K562 (cell line): ENCODE data around the gene KRTAP9-4. TPM values are rescaled to one million over a fixed set of nuclear protein-coding genes. Genes with fewer than 3 reads are reported as not detected.

ENCODE experiments used
- ATAC-seq: fragments of 200-7000 bp; cut with Tn5 transposase; 3 replicates; pipeline ENCODE4 v1.9.1; 2020; ENCODE audit warnings: moderate library complexity
- BruUV-seq: library from RNA; stranded (reverse); fragments of 400-500 nt; replicated peaks from 2 replicates; lab custom pipeline; 2021; lab: Mats Ljungman, UMichigan
- CTCF ChIA-PET: fragments of 300-600 bp; formaldehyde crosslinking; extraction: SDS; loops from one replicate; lab custom pipeline; 2021; ENCODE audit warnings: low intra/inter-chr PET ratio; lab: Yijun Ruan, JAX
- POLR2A ChIA-PET: fragments of 300-600, 350-650 bp; sonication (Branson Sonifier 250); formaldehyde crosslinking; extraction: SDS; loops from one replicate; lab custom pipeline; 2021; ENCODE audit warnings: antibody characterized with exemption, inconsistent platforms; lab: Yijun Ruan, JAX
- DNase-seq, 4 experiments: peaks; one replicate each; pipeline versions ENCODE4 v3.0.0 to v3.0.0-alpha.2; 2011 to 2018; ENCODE audit warnings: low spot score in 3 of 4, mixed read lengths in 3 of 4; ENCODE audit errors: extremely low read depth in 1 of 4
- FAIRE-seq: peaks from 2 replicates; lab custom pipeline; 2011; peaks lifted over from hg19 to GRCh38; lab: Jason Lieb, UNC
- H2AFZ ChIP-seq: 2 replicates; pipeline ENCODE4 v1.6.0; 2011; ENCODE audit warnings: low read depth, low read length, control low read depth, inconsistent platforms
- H3K27ac ChIP-seq: fragments of 200-600 bp; 3 replicates; pipeline ENCODE4 v1.8.0; 2011; ENCODE audit warnings: low read depth, mild to moderate bottlenecking, control low read depth, inconsistent platforms, low read length, moderate library complexity, mixed read lengths; ENCODE audit errors: extremely low read depth
- H3K27me3 ChIP-seq, 2 experiments: fragments of 300-600 bp in 1 of 2; 2 replicates in 1 of 2; 3 replicates in 1 of 2; pipeline versions ENCODE4 v1.6.0 to v1.8.0; 2011; ENCODE audit warnings: inconsistent platforms in 2 of 2, low read length in 2 of 2, mild to moderate bottlenecking in 1 of 2, mixed read lengths in 1 of 2, moderate library complexity in 1 of 2; ENCODE audit not compliant: control insufficient read depth in 2 of 2, insufficient read depth in 2 of 2
- H3K36me3 ChIP-seq: fragments of 300-600 bp; 3 replicates; pipeline ENCODE4 v1.8.0; 2011; ENCODE audit warnings: mild to moderate bottlenecking, low read length, inconsistent platforms; ENCODE audit not compliant: control insufficient read depth, insufficient read depth
- H3K4me1 ChIP-seq, 2 experiments: fragments of 200-600 bp in 1 of 2; replicated peaks in 1 of 2; 2 replicates in 1 of 2; 3 replicates in 1 of 2; pipeline versions ENCODE4 v1.5.1 to v1.8.0; 2011; ENCODE audit warnings: inconsistent platforms in 2 of 2, low read length in 2 of 2, mild to moderate bottlenecking in 1 of 2, mixed read lengths in 1 of 2, moderate library complexity in 1 of 2; ENCODE audit not compliant: control insufficient read depth in 2 of 2, insufficient read depth in 2 of 2
- H3K4me2 ChIP-seq: 2 replicates; pipeline ENCODE4 v1.6.1; 2011; ENCODE audit warnings: low read length, control low read depth, inconsistent platforms, mixed read lengths; ENCODE audit not compliant: insufficient read depth
- H3K4me3 ChIP-seq: fragments of 200-600 bp; sonication (generic), shearing (Covaris generic); 2 replicates; pipeline ENCODE4 v1.5.1; 2016; ENCODE audit warnings: control low read depth, inconsistent platforms
- H3K79me2 ChIP-seq: fragments of 200-600 bp; 3 replicates; pipeline ENCODE4 v1.8.0; 2011; ENCODE audit warnings: low read length, inconsistent platforms; ENCODE audit not compliant: control insufficient read depth, insufficient read depth
- H3K9ac ChIP-seq, 2 experiments: 2 replicates each; pipeline versions ENCODE4 v1.6.0 to v1.6.1; 2011; ENCODE audit warnings: low read depth in 2 of 2, low read length in 2 of 2, control low read depth in 1 of 2, inconsistent platforms in 1 of 2, mild to moderate bottlenecking in 1 of 2, mixed read lengths in 1 of 2; ENCODE audit not compliant: insufficient read depth in 1 of 2
- H3K9me1 ChIP-seq: one replicate; pipeline ENCODE4 v1.6.0; 2011; ENCODE audit warnings: inconsistent platforms, mild to moderate bottlenecking, low read length, moderate library complexity; ENCODE audit not compliant: control insufficient read depth, insufficient read depth
- H3K9me3 ChIP-seq: replicated peaks from 2 replicates; pipeline ENCODE4 v1.5.1; 2011; ENCODE audit warnings: low read depth, low read length, inconsistent platforms; ENCODE audit not compliant: control insufficient read depth, insufficient read depth
- H4K20me1 ChIP-seq: replicated peaks from 2 replicates; pipeline ENCODE4 v1.6.1; 2011; ENCODE audit warnings: low read length, inconsistent platforms, mixed read lengths; ENCODE audit not compliant: control insufficient read depth, insufficient read depth
- CBFA2T3 ChIP-seq: fragments of 450-650 bp; IDR thresholded peaks from 2 replicates; pipeline ENCODE4 v1.6.1; 2017
- EZH2 ChIP-seq: IDR thresholded peaks from 2 replicates; pipeline ENCODE4 v1.6.1; 2012; ENCODE audit warnings: low read depth, mild to moderate bottlenecking, inconsistent platforms, low read length, borderline replicate concordance
- GABPA ChIP-seq: fragments of 200-800 bp; sonication (Bioruptor generic); conservative IDR thresholded peaks from 2 replicates; pipeline ENCODE4 v1.6.1; 2016; ENCODE audit warnings: low read depth, missing genetic modification characterization, missing compliant biosample characterization
- KDM5B ChIP-seq: fragments of 200-600 bp; sonication (generic); IDR thresholded peaks from 2 replicates; pipeline ENCODE4 v1.6.1; 2012; ENCODE audit warnings: low read depth, mild to moderate bottlenecking, moderate library complexity, low read length, control low read depth, inconsistent platforms; ENCODE audit not compliant: insufficient replicate concordance
- NELFE ChIP-seq: IDR thresholded peaks from 2 replicates; pipeline ENCODE4 v1.6.1; 2011; ENCODE audit warnings: mild to moderate bottlenecking; ENCODE audit not compliant: insufficient read depth, insufficient read length
- SMARCA5 ChIP-seq: fragments of 450-650 bp; IDR thresholded peaks from 2 replicates; pipeline ENCODE4 v1.6.1; 2016
- SRSF9 ChIP-seq: fragments of 200-400 bp; formaldehyde crosslinking; IDR thresholded peaks from 2 replicates; pipeline ENCODE4 v1.6.1; 2017; ENCODE audit warnings: low read depth, low read length, borderline replicate concordance
- YY1 ChIP-seq, 3 experiments: IDR thresholded peaks; 2 replicates each; pipeline ENCODE4 v1.6.1; 2011; ENCODE audit warnings: low read length in 2 of 3, mild to moderate bottlenecking in 2 of 3, moderate library complexity in 2 of 3, borderline replicate concordance in 1 of 3, control low read depth in 1 of 3, low read depth in 1 of 3; ENCODE audit not compliant: insufficient read depth in 3 of 3, insufficient replicate concordance in 2 of 3, control insufficient read depth in 1 of 3, insufficient read length in 1 of 3; ENCODE audit errors: extremely low read depth in 1 of 3
- ZNF165 ChIP-seq: fragments of 250-450 bp; sonication (Bioruptor Pico); IDR thresholded peaks from 2 replicates; pipeline ENCODE4 v1.4.0; 2020; ENCODE audit warnings: borderline replicate concordance
- ZNF224 ChIP-seq: sonication (generic); formaldehyde crosslinking; IDR thresholded peaks from 2 replicates; pipeline ENCODE4 v1.8.0; 2022; ENCODE audit warnings: mild to moderate bottlenecking, missing genetic modification reagents
- ZNF668 ChIP-seq: fragments of 250-450 bp; sonication (Bioruptor Pico); IDR thresholded peaks from 2 replicates; pipeline ENCODE4 v1.8.0; 2022; ENCODE audit warnings: mild to moderate bottlenecking, inconsistent platforms
- ZNF764 ChIP-seq: fragments of 250-450 bp; sonication (Bioruptor Pico); IDR thresholded peaks from 2 replicates; pipeline ENCODE4 v1.4.0; 2020; ENCODE audit warnings: low read depth, mild to moderate bottlenecking, moderate library complexity
- WGBS: fragments of 100-300 bp; shearing (Covaris generic); methylation state at CpG from one replicate; pipeline ENCODE4 v1.1.6; 2016; ENCODE audit warnings: low coverage, mixed read lengths; ENCODE audit not compliant: insufficient coverage; ENCODE audit errors: missing lambda C conversion rate; 5-methylcytosine and 5-hydroxymethylcytosine counted together
- in situ Hi-C: fragments of 300-500 bp; cut with MboI; formaldehyde crosslinking; loops from 4 replicates; pipeline ENCODE4 v1.15.0; 2018; ENCODE audit warnings: inconsistent platforms, mixed read lengths
- intact Hi-C: fragments of 100-400 bp; cut with micrococcal nuclease; formaldehyde crosslinking; loops from 2 replicates; pipeline ENCODE4 v1.14.2; 2022
- polyA plus RNA-seq, 8 experiments: library from polyadenylated mRNA; depleted of rRNA in 4 of 8; stranded (reverse) in 5 of 8; unstranded in 3 of 8; fragments of >200 nt; fragmentation: Nextera tagmentation in 2 of 8; fragmentation: Illumina TruSeq in 1 of 8; extraction: Ambion mirVana in 2 of 8; extraction: Trizol in 1 of 8; gene quantifications; 2 replicates each; pipeline versions ENCODE4 v1.2.1 to v1.2.3, GENCODE V29; 2011 to 2014; ENCODE audit warnings: inconsistent platforms in 1 of 8, missing spikeins in 1 of 8
- total RNA-seq, 7 experiments: library from RNA; depleted of rRNA in 6 of 7; stranded (reverse); fragments of >200 nt in 6 of 7; fragmentation: Illumina TruSeq in 2 of 7; extraction: Trizol in 2 of 7; gene quantifications; 2 replicates each; pipeline versions ENCODE4 v1.2.1 to v1.2.3, GENCODE V29; 2011 to 2021; ENCODE audit warnings: low replicate concordance in 1 of 7
- TF ChIP-seq, protein P1 (sequence below): fragments of 450-650 bp; IDR thresholded peaks from 2 replicates; pipeline ENCODE4 v1.7.1; 2018; ENCODE audit warnings: mild to moderate bottlenecking, low read depth; ENCODE audit not compliant: partially characterized antibody

KRTAP9-4 gene
- total and polyA plus RNA-seq, 9 of the 15 experiments (the other 6 are each of a cell fraction or from before 2014, with no cell fraction given): not detected

DNA sequence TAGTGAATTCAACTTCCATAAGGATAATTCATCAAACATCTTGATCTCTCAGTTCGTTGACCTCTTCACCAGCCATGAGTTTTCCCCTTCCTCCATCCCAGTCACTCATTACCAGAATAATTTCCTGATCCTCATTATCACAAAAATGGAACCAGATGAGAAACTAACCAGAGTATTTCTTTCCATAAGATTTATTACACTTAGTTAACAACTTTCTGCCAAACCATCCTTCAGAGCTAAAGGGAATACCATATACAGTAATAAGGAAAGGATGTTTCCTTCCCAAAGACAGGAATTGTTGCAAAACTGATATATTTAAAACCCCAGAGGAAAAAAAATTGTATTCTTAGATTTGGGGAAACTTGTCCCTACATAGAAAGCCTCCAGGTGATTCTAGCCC is 44.5 kb downstream of the KRTAP9-4 start:
- Histone ChIP-seq H3K79me2 (no peaks in the 10 kb centered on the region), H3K9ac (no peak overlapping the region), H3K27me3 (peaks cover 3 to 11% of the 10 kb centered on the region in 2 experiments; a peak in 2 of 5 replicates), H3K36me3 (no peaks in the 10 kb centered on the region), H3K9me1 (no peaks in the 10 kb centered on the region), H3K9me3 (no peaks in the 10 kb centered on the region), H2AFZ (no peak overlapping the region), H4K20me1 (no peaks in the 10 kb centered on the region), H3K4me3 (no peak overlapping the region), H3K27ac (no peak overlapping the region), H3K4me2 (no peak overlapping the region), H3K4me1 (no peaks in the 10 kb centered on the region)
- TF ChIP-seq EZH2 (no peak), SRSF9 (no peak), SMARCA5 (no peak)
- no TSS peak for BruUV-seq
- POLR2A ChIA-PET: no interaction called here
- DNase-seq: no peak
- no peak for ATAC-seq
- in situ Hi-C loops: no loop called here
- whole genome bisulfite sequencing: 0% methylated on average over 1 of the region's 1 CpG
- intact Hi-C loops: no loop called here
- CTCF ChIA-PET: no interaction called here
- no peak for FAIRE-seq

- no peak overlapping the region for H3K4me3 ChIP-seq
- ChIA-PET CTCF (no interaction called here), POLR2A (no interaction called here)
- no peak overlapping the region for H3K27ac ChIP-seq
- H3K36me3 ChIP-seq: no peaks in the 10 kb centered on the region
- no peak for DNase-seq
- intact Hi-C loops: no loop called here
- WGBS: 0% methylated on average over 1 of the region's 1 CpG
- H4K20me1 ChIP-seq: no peaks in the 10 kb centered on the region
- no peaks in the 10 kb centered on the region for H3K9me3 ChIP-seq
- H3K4me1 ChIP-seq: no peaks in the 10 kb centered on the region
- no peak overlapping the region for H3K4me2 ChIP-seq
- peaks cover 0 to 15% of the 10 kb centered on the region in 2 experiments; a peak in 1 of 5 replicates for H3K27me3 ChIP-seq
- TF ChIP-seq, protein P1, sequence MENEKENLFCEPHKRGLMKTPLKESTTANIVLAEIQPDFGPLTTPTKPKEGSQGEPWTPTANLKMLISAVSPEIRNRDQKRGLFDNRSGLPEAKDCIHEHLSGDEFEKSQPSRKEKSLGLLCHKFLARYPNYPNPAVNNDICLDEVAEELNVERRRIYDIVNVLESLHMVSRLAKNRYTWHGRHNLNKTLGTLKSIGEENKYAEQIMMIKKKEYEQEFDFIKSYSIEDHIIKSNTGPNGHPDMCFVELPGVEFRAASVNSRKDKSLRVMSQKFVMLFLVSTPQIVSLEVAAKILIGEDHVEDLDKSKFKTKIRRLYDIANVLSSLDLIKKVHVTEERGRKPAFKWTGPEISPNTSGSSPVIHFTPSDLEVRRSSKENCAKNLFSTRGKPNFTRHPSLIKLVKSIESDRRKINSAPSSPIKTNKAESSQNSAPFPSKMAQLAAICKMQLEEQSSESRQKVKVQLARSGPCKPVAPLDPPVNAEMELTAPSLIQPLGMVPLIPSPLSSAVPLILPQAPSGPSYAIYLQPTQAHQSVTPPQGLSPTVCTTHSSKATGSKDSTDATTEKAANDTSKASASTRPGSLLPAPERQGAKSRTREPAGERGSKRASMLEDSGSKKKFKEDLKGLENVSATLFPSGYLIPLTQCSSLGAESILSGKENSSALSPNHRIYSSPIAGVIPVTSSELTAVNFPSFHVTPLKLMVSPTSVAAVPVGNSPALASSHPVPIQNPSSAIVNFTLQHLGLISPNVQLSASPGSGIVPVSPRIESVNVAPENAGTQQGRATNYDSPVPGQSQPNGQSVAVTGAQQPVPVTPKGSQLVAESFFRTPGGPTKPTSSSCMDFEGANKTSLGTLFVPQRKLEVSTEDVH: no peak
- no peak for TF ChIP-seq CBFA2T3
- no peak for TF ChIP-seq GABPA (tag)
- no peak for TF ChIP-seq ZNF224
- no peak for TF ChIP-seq KDM5B
- TF ChIP-seq ZNF668: no peak
- TF ChIP-seq YY1 (IDR thresholded peaks at IDR 0.05; ENCODE audit: borderline replicate concordance in 1 of 3, control insufficient read depth in 1 of 3, extremely low read depth in 1 of 3, insufficient read depth in 3 of 3, insufficient read length in 1 of 3, insufficient replicate concordance in 2 of 3, low read depth in 1 of 3, low read length in 2 of 3): no peak
- no peak for TF ChIP-seq NELFE
- no peak for TF ChIP-seq ZNF764 (CRISPR knock-in tag)
- TF ChIP-seq ZNF165 (CRISPR knock-in tag): no peak
- H3K79me2 ChIP-seq: no peaks in the 10 kb centered on the region
- no peak for ATAC-seq
- no peak overlapping the region for H3K9ac ChIP-seq
- in situ Hi-C loops: loop anchor here (5.0 kb wide), 1 partner anchor 55 kb away; no protein-coding TSS in a partner anchor
- no peak for FAIRE-seq
- H3K9me1 ChIP-seq: no peaks in the 10 kb centered on the region
- no TSS peak for BruUV-seq
- H2AFZ ChIP-seq: no peak overlapping the region
Observed at GRCh38 chr17:41296846-41297245, 47.4 kb downstream of the KRTAP9-4 start.
